K562 (cell line): Measurements from ENCODE around the gene IMMP2L. TPM values are rescaled to one million over a fixed set of nuclear protein-coding genes. Genes with fewer than 3 reads are reported as not detected.

Experiments
- ATAC-seq: fragments of 200-7000 bp; cut with Tn5 transposase; 3 replicates; pipeline ENCODE4 v1.9.1; 2020; ENCODE audit warnings: moderate library complexity
- BruUV-seq: library from RNA; stranded (reverse); fragments of 400-500 nt; replicated peaks from 2 replicates; lab custom pipeline; 2021; lab: Mats Ljungman, UMichigan
- CTCF ChIA-PET: fragments of 300-600 bp; formaldehyde crosslinking; extraction: SDS; loops from one replicate; lab custom pipeline; 2021; ENCODE audit warnings: low intra/inter-chr PET ratio; lab: Yijun Ruan, JAX
- POLR2A ChIA-PET: fragments of 300-600, 350-650 bp; sonication (Branson Sonifier 250); formaldehyde crosslinking; extraction: SDS; loops from one replicate; lab custom pipeline; 2021; ENCODE audit warnings: antibody characterized with exemption, inconsistent platforms; lab: Yijun Ruan, JAX
- DNase-seq, 4 experiments: peaks; one replicate each; pipeline versions ENCODE4 v3.0.0 to v3.0.0-alpha.2; 2011 to 2018; ENCODE audit warnings: low spot score in 3 of 4, mixed read lengths in 3 of 4; ENCODE audit errors: extremely low read depth in 1 of 4
- FAIRE-seq: peaks from 2 replicates; lab custom pipeline; 2011; peaks lifted over from hg19 to GRCh38; lab: Jason Lieb, UNC
- H2AFZ ChIP-seq: 2 replicates; pipeline ENCODE4 v1.6.0; 2011; ENCODE audit warnings: low read depth, low read length, control low read depth, inconsistent platforms
- H3K27ac ChIP-seq: fragments of 200-600 bp; 3 replicates; pipeline ENCODE4 v1.8.0; 2011; ENCODE audit warnings: low read depth, mild to moderate bottlenecking, control low read depth, inconsistent platforms, low read length, moderate library complexity, mixed read lengths; ENCODE audit errors: extremely low read depth
- H3K27me3 ChIP-seq, 2 experiments: fragments of 300-600 bp in 1 of 2; 2 replicates in 1 of 2; 3 replicates in 1 of 2; pipeline versions ENCODE4 v1.6.0 to v1.8.0; 2011; ENCODE audit warnings: inconsistent platforms in 2 of 2, low read length in 2 of 2, mild to moderate bottlenecking in 1 of 2, mixed read lengths in 1 of 2, moderate library complexity in 1 of 2; ENCODE audit not compliant: control insufficient read depth in 2 of 2, insufficient read depth in 2 of 2
- H3K36me3 ChIP-seq: fragments of 300-600 bp; 3 replicates; pipeline ENCODE4 v1.8.0; 2011; ENCODE audit warnings: mild to moderate bottlenecking, low read length, inconsistent platforms; ENCODE audit not compliant: control insufficient read depth, insufficient read depth
- H3K4me1 ChIP-seq, 2 experiments: fragments of 200-600 bp in 1 of 2; replicated peaks in 1 of 2; 2 replicates in 1 of 2; 3 replicates in 1 of 2; pipeline versions ENCODE4 v1.5.1 to v1.8.0; 2011; ENCODE audit warnings: inconsistent platforms in 2 of 2, low read length in 2 of 2, mild to moderate bottlenecking in 1 of 2, mixed read lengths in 1 of 2, moderate library complexity in 1 of 2; ENCODE audit not compliant: control insufficient read depth in 2 of 2, insufficient read depth in 2 of 2
- H3K4me2 ChIP-seq: 2 replicates; pipeline ENCODE4 v1.6.1; 2011; ENCODE audit warnings: low read length, control low read depth, inconsistent platforms, mixed read lengths; ENCODE audit not compliant: insufficient read depth
- H3K4me3 ChIP-seq: fragments of 200-600 bp; sonication (generic), shearing (Covaris generic); 2 replicates; pipeline ENCODE4 v1.5.1; 2016; ENCODE audit warnings: control low read depth, inconsistent platforms
- H3K79me2 ChIP-seq: fragments of 200-600 bp; 3 replicates; pipeline ENCODE4 v1.8.0; 2011; ENCODE audit warnings: low read length, inconsistent platforms; ENCODE audit not compliant: control insufficient read depth, insufficient read depth
- H3K9ac ChIP-seq, 2 experiments: 2 replicates each; pipeline versions ENCODE4 v1.6.0 to v1.6.1; 2011; ENCODE audit warnings: low read depth in 2 of 2, low read length in 2 of 2, control low read depth in 1 of 2, inconsistent platforms in 1 of 2, mild to moderate bottlenecking in 1 of 2, mixed read lengths in 1 of 2; ENCODE audit not compliant: insufficient read depth in 1 of 2
- H3K9me1 ChIP-seq: one replicate; pipeline ENCODE4 v1.6.0; 2011; ENCODE audit warnings: inconsistent platforms, mild to moderate bottlenecking, low read length, moderate library complexity; ENCODE audit not compliant: control insufficient read depth, insufficient read depth
- H3K9me3 ChIP-seq: replicated peaks from 2 replicates; pipeline ENCODE4 v1.5.1; 2011; ENCODE audit warnings: low read depth, low read length, inconsistent platforms; ENCODE audit not compliant: control insufficient read depth, insufficient read depth
- H4K20me1 ChIP-seq: replicated peaks from 2 replicates; pipeline ENCODE4 v1.6.1; 2011; ENCODE audit warnings: low read length, inconsistent platforms, mixed read lengths; ENCODE audit not compliant: control insufficient read depth, insufficient read depth
- CREB3L1 ChIP-seq: fragments of 450-650 bp; IDR thresholded peaks from 2 replicates; pipeline ENCODE4 v1.6.1; 2014; ENCODE audit warnings: low read depth, mild to moderate bottlenecking, moderate library complexity, borderline replicate concordance
- HMG20A ChIP-seq: fragments of 450-650 bp; formaldehyde crosslinking; conservative IDR thresholded peaks from 2 replicates; pipeline ENCODE4 v1.4.0; 2020; ENCODE audit warnings: mild to moderate bottlenecking, mixed read lengths
- KAT8 ChIP-seq: fragments of 450-650 bp; IDR thresholded peaks from 2 replicates; pipeline ENCODE4 v1.6.1; 2016; ENCODE audit warnings: low read depth, mild to moderate bottlenecking
- RBM17 ChIP-seq: fragments of 200-400 bp; formaldehyde crosslinking; IDR thresholded peaks from 2 replicates; pipeline ENCODE4 v1.6.1; 2017; ENCODE audit warnings: low read depth, mild to moderate bottlenecking, low read length, borderline replicate concordance
- TGIF2 ChIP-seq: sonication (generic); formaldehyde crosslinking; IDR thresholded peaks from 2 replicates; pipeline ENCODE4 v1.8.1; 2022; ENCODE audit warnings: mild to moderate bottlenecking, missing genetic modification reagents, moderate library complexity
- ZBTB17 ChIP-seq: fragments of 450-650 bp; formaldehyde crosslinking; IDR thresholded peaks from 2 replicates; pipeline ENCODE4 v1.4.0; 2020; ENCODE audit warnings: mild to moderate bottlenecking
- WGBS: fragments of 100-300 bp; shearing (Covaris generic); methylation state at CpG from one replicate; pipeline ENCODE4 v1.1.6; 2016; ENCODE audit warnings: low coverage, mixed read lengths; ENCODE audit not compliant: insufficient coverage; ENCODE audit errors: missing lambda C conversion rate; 5-methylcytosine and 5-hydroxymethylcytosine counted together
- in situ Hi-C: fragments of 300-500 bp; cut with MboI; formaldehyde crosslinking; loops from 4 replicates; pipeline ENCODE4 v1.15.0; 2018; ENCODE audit warnings: inconsistent platforms, mixed read lengths
- intact Hi-C: fragments of 100-400 bp; cut with micrococcal nuclease; formaldehyde crosslinking; loops from 2 replicates; pipeline ENCODE4 v1.14.2; 2022
- polyA plus RNA-seq, 8 experiments: library from polyadenylated mRNA; depleted of rRNA in 4 of 8; stranded (reverse) in 5 of 8; unstranded in 3 of 8; fragments of >200 nt; fragmentation: Nextera tagmentation in 2 of 8; fragmentation: Illumina TruSeq in 1 of 8; extraction: Ambion mirVana in 2 of 8; extraction: Trizol in 1 of 8; gene quantifications; 2 replicates each; pipeline versions ENCODE4 v1.2.1 to v1.2.3, GENCODE V29; 2011 to 2014; ENCODE audit warnings: inconsistent platforms in 1 of 8, missing spikeins in 1 of 8
- total RNA-seq, 7 experiments: library from RNA; depleted of rRNA in 6 of 7; stranded (reverse); fragments of >200 nt in 6 of 7; fragmentation: Illumina TruSeq in 2 of 7; extraction: Trizol in 2 of 7; gene quantifications; 2 replicates each; pipeline versions ENCODE4 v1.2.1 to v1.2.3, GENCODE V29; 2011 to 2021; ENCODE audit warnings: low replicate concordance in 1 of 7
- TF ChIP-seq, protein P1 (sequence below), 2 experiments: IDR thresholded peaks in 1 of 2; conservative IDR thresholded peaks in 1 of 2; 2 replicates each; pipeline ENCODE4 v1.6.1; 2016; ENCODE audit warnings: low read depth in 2 of 2, mild to moderate bottlenecking in 1 of 2, missing compliant biosample characterization in 1 of 2, missing genetic modification characterization in 1 of 2, moderate library complexity in 1 of 2

IMMP2L gene
- total and polyA plus RNA-seq, 9 of the 15 experiments (the other 6 are each of a cell fraction or from before 2014, with no cell fraction given): 29.7 to 116 (median 53.0) TPM

- no peak overlapping the region for H3K4me2 ChIP-seq
- DNase-seq (no peak), ATAC-seq (no peak), FAIRE-seq (no peak)
- H3K4me3 ChIP-seq: no peak overlapping the region
- 96% methylated on average over 1 of the region's 1 CpG for WGBS
- in situ Hi-C loops: no loop called here
- BruUV-seq: no TSS peak
- H2AFZ ChIP-seq: no peak overlapping the region
- intact Hi-C loops: no loop called here
- H3K27me3 ChIP-seq: no peaks in the 10 kb centered on the region
- H3K4me1 ChIP-seq: peaks cover 0 to 6% of the 10 kb centered on the region in 2 experiments; a peak in 2 of 5 replicates
- H4K20me1 ChIP-seq: no peaks in the 10 kb centered on the region
- H3K9ac ChIP-seq: no peak overlapping the region
- no peaks in the 10 kb centered on the region for H3K79me2 ChIP-seq
- no peaks in the 10 kb centered on the region for H3K9me1 ChIP-seq
- H3K27ac ChIP-seq: no peak overlapping the region
- ChIA-PET POLR2A (no interaction called here), CTCF (no interaction called here)
- H3K36me3 ChIP-seq: no peaks in the 10 kb centered on the region; the same call in 2 of the 3 replicates
- TF ChIP-seq ZBTB17 (CRISPR knock-in tag): no peak
- TF ChIP-seq TGIF2: no peak
- TF ChIP-seq, protein P1, sequence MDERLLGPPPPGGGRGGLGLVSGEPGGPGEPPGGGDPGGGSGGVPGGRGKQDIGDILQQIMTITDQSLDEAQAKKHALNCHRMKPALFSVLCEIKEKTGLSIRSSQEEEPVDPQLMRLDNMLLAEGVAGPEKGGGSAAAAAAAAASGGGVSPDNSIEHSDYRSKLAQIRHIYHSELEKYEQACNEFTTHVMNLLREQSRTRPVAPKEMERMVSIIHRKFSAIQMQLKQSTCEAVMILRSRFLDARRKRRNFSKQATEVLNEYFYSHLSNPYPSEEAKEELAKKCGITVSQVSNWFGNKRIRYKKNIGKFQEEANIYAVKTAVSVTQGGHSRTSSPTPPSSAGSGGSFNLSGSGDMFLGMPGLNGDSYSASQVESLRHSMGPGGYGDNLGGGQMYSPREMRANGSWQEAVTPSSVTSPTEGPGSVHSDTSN (CRISPR knock-in tag; IDR thresholded peaks at IDR 0.05; ENCODE audit: low read depth): no peak
- TF ChIP-seq, protein P1 (tag; conservative IDR thresholded peaks at IDR 0.05; ENCODE audit: low read depth): no peak
- no peak for TF ChIP-seq HMG20A (CRISPR knock-in tag)
- TF ChIP-seq KAT8: no peak
- no peak for TF ChIP-seq CREB3L1
- TF ChIP-seq RBM17: no peak
- H3K9me3 ChIP-seq: no peaks in the 10 kb centered on the region
These were observed 190.9 kb downstream of the IMMP2L start for GRCh38 chr7:111371437-111371836.
